HG03095 (cell line): ENCODE measurements around the gene ABLIM2.

Experiments used
- ATAC-seq: cut with Tn5 transposase; IDR thresholded peaks from one replicate; pipeline ENCODE4 v1.9.1; 2021; ENCODE audit warnings: moderate library complexity; ENCODE audit not compliant: unreplicated experiment

Gene ABLIM2

GRCh38 chr4:8050555-8051206, 107.9 kb downstream of the ABLIM2 start:
- ATAC-seq, result no peak

GRCh38 chr4:8050180-8050554, 108.4 kb downstream of the ABLIM2 start:
- no peak for ATAC-seq

- no peak for ATAC-seq
These were observed 109.5 kb downstream of the ABLIM2 start for GRCh38 chr4:8048856-8049676.

- no peak for ATAC-seq
These were observed 110.6 kb downstream of the ABLIM2 start for GRCh38 chr4:8047837-8048678.

- no peak for ATAC-seq
These were observed 111.6 kb downstream of the ABLIM2 start for GRCh38 chr4:8046925-8047541.

- no peak for ATAC-seq
These were observed 112.7 kb downstream of the ABLIM2 start for GRCh38 chr4:8045909-8046308.

- no peak for ATAC-seq
These were observed 113.9 kb downstream of the ABLIM2 start for GRCh38 chr4:8044699-8045098.

GRCh38 chr4:8044244-8044643, 114.4 kb downstream of the ABLIM2 start:
- no peak for ATAC-seq

GRCh38 chr4:8043596-8043995, 115.0 kb downstream of the ABLIM2 start:
- ATAC-seq, result no peak

- no peak for ATAC-seq
These were observed 116.7 kb downstream of the ABLIM2 start for GRCh38 chr4:8041868-8042267.

- no peak for ATAC-seq
These were observed 117.4 kb downstream of the ABLIM2 start for GRCh38 chr4:8041172-8041571.

GRCh38 chr4:8040607-8041006, 118.0 kb downstream of the ABLIM2 start:
- ATAC-seq, result no peak

GRCh38 chr4:8039853-8040252, 118.8 kb downstream of the ABLIM2 start:
- ATAC-seq, result no peak

GRCh38 chr4:8039290-8039689, 119.3 kb downstream of the ABLIM2 start:
- no peak for ATAC-seq

- ATAC-seq, result no peak
These were observed 119.8 kb downstream of the ABLIM2 start for GRCh38 chr4:8038719-8039251.

- no peak for ATAC-seq
These were observed 120.5 kb downstream of the ABLIM2 start for GRCh38 chr4:8038083-8038482.

- ATAC-seq, result no peak
These were observed 121.4 kb downstream of the ABLIM2 start for GRCh38 chr4:8037150-8037769.

- ATAC-seq, result no peak
These were observed 123.2 kb downstream of the ABLIM2 start for GRCh38 chr4:8035371-8035780.

- no peak for ATAC-seq
These were observed 124.6 kb downstream of the ABLIM2 start for GRCh38 chr4:8033829-8034528.
